Urinary bladder (tissue), 4 donors: ENCODE results near the gene ASGR2. TPM values are rescaled to one million over a fixed set of nuclear protein-coding genes. Genes with fewer than 3 reads are reported as not detected.
"Not testable (repeated sequence)": the region's sequence is repeated elsewhere in the genome, so short reads cannot be mapped to it uniquely, and the experiment has no call there.

ENCODE experiments used
- DNase-seq: peaks from one replicate; pipeline ENCODE4 v3.0.0-alpha.2; 2015; ENCODE audit errors: extremely low spot score
- H3K27ac ChIP-seq: one replicate; pipeline ENCODE4 v1.5.1; 2013; ENCODE audit warnings: low read depth, mild to moderate bottlenecking, moderate library complexity
- H3K36me3 ChIP-seq: one replicate; pipeline ENCODE4 v1.6.1; 2013; ENCODE audit warnings: mild to moderate bottlenecking, moderate library complexity; ENCODE audit not compliant: insufficient read depth
- H3K4me1 ChIP-seq: one replicate; pipeline ENCODE4 v1.6.1; 2013; ENCODE audit warnings: mild to moderate bottlenecking, moderate library complexity; ENCODE audit not compliant: insufficient read depth
- H3K4me3 ChIP-seq: one replicate; pipeline ENCODE4 v1.5.1; 2013; ENCODE audit warnings: low read depth, low read length
- WGBS: extraction: QIAGEN DNeasy Blood & Tissue Kit; methylation state at CpG from one replicate; pipeline ENCODE4 v1.1.7; 2013; 5-methylcytosine and 5-hydroxymethylcytosine counted together
- polyA plus RNA-seq: library from polyadenylated mRNA; stranded (reverse); fragments of 200-250 nt; gene quantifications from one replicate; pipeline ENCODE4 v1.2.3, GENCODE V29; 2013
- total RNA-seq: library from RNA; depleted of rRNA; stranded (reverse); fragments of >200 nt; gene quantifications from one replicate; pipeline ENCODE4 v1.2.3, GENCODE V29; 2014
- donor health status: healthy with polysubstance abuse.
- donor health status: healthy.

Gene ASGR2
- total and polyA plus RNA-seq, 2 donors: 1.7 TPM; not detected in 1

DNA sequence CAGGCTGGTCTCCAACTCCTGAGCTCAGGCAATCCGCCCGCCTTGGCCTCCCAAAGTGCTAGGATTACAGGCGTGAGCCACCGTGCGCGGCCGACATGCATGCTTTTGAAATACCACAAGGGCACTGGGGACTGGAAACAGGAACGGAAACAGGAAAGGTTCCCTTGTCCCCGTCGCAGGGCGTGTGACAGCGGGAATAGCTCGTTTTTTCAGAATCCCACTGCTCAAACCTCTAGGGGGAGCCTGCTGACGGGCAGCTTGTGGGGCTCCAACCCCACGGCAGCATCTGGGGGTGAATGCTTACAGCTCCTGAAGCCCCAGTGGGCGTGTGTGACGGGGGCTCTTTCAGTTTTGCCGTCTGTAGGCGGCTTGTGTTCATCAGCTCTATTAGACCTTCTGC is 18.8 kb upstream of the ASGR2 start:
- Histone ChIP-seq H3K4me1 (peaks cover 2% of the 10 kb centered on the region), H3K36me3 (no peaks in the 10 kb centered on the region), H3K27ac (no peak overlapping the region), H3K4me3 (no peak overlapping the region)
- no peak for DNase-seq
- 28% methylated on average over 19 of the region's 19 CpGs for WGBS

DNA sequence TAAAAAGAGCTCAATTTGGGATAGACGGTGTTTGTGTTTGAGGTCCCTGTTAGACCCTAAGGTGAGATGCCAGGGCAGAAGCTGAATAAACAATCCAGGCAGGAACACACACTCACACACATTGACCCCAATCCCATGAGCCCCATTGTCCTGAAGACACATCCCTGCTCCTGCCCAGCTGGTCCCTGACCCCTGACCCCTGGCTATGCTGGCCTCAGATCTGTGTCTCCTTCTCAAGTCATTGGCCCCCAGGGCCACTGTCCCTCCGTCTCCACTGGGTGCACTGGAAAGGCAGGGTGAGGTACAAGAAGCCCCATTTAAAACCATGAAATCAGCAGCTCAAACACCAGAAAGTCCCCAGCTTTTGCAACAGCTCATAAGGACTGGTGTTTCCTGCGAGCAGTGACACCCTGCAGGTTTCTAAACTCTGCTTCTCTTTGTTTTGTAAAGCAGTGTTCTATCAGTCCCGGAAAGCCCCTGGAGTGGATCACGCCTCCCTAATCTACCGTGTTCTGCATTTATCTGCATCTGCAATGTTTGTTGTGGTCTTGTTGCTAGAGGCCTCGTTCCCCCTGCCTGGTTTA is 18.0 kb upstream of the ASGR2 start:
- H3K4me1 ChIP-seq: peaks cover 2% of the 10 kb centered on the region
- no peak overlapping the region for H3K27ac ChIP-seq
- H3K36me3 ChIP-seq: no peaks in the 10 kb centered on the region
- no peak overlapping the region for H3K4me3 ChIP-seq
- 28% methylated on average over 7 of the region's 7 CpGs for WGBS
- no peak for DNase-seq

DNA sequence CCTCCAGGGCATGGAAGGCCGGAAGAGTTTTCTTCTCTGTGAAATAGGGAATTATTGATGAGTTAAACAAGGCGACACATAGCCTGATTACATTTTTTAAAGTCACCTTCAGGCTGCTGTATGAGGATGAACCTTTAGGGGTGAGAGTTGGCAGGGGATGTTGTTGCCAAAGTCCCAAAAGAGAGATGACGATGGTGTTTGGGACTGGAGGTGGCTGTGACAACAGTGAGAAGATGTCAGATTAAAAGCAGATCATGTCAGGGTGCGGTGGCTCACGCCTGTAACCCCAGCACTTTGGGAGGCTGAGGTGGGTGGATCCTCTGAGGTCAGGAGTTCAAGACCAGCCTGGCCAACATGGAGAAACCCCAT is 16.8 kb upstream of the ASGR2 start:
- H3K36me3 ChIP-seq: no peaks in the 10 kb centered on the region
- H3K4me3 ChIP-seq: no peak overlapping the region
- H3K4me1 ChIP-seq: peaks cover 2% of the 10 kb centered on the region
- 82% methylated on average over 5 of the region's 5 CpGs for WGBS
- DNase-seq: no peak
- no peak overlapping the region for H3K27ac ChIP-seq

DNA sequence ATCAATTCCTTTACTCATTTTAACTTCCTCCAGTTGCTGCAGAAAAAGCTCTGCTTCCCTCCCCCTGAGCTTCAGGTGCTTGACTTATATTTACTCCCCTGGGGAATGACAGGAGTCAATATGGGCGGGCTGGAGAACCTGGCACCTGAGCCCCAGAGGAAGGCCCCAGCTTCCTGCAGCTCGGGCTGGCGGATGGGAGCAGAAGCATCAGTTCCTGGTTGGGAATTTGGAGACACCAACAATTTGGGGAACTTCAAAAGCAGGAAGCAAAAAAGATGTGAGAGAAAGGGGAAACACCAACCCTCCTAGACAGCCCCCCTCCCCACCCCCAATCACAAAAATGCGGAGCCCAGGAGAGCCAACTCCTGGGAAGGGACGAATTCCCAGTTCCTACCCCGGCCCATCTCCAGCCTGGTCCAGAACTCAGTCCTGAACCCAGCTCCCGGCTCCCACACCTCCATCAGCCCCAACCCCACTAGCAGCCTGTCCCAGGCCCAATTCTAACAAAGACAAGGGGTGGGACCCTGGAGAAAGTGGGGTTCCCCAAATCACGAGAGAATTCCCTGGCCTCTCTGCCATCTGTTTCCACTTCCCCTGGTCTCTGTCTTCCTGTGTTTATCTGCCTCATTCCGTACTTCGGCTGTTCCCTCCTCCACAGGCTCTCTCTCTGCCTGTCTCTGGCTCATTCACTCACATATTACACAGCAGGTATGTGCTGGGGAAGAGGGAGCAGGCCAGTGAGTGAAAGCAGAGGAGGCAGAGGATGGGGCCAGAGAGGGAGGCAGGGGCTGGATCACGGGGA is 16.2 kb upstream of the ASGR2 start:
- H3K27ac ChIP-seq: no peak overlapping the region
- peaks cover 2% of the 10 kb centered on the region for H3K4me1 ChIP-seq
- 42% methylated on average over 11 of the region's 11 CpGs for WGBS
- no peaks in the 10 kb centered on the region for H3K36me3 ChIP-seq
- DNase-seq: no peak
- no peak overlapping the region for H3K4me3 ChIP-seq

DNA sequence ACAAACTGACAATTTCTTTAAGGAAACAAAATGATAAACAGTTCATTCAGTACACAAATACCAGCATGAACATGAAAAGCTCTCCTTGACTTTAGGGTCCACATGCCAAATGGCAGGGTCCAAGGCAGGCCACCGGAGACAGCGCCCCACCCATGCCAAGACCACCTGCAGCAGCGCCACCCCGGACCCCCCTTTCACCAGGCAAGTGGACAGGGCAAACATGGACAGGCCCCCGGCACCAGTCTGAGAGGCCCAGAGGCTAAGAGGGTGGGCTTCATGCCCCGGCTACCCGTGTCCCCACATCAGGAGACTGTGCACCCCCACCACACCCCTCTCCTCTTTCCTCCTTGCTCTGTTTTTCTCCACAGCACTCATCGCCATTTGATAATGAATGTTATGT is 14.7 kb upstream of the ASGR2 start:
- WGBS: 86% methylated on average over 8 of the region's 8 CpGs
- Histone ChIP-seq H3K36me3 (no peaks in the 10 kb centered on the region), H3K4me3 (no peak overlapping the region), H3K27ac (no peak overlapping the region), H3K4me1 (peaks cover 2% of the 10 kb centered on the region)
- DNase-seq: no peak

DNA sequence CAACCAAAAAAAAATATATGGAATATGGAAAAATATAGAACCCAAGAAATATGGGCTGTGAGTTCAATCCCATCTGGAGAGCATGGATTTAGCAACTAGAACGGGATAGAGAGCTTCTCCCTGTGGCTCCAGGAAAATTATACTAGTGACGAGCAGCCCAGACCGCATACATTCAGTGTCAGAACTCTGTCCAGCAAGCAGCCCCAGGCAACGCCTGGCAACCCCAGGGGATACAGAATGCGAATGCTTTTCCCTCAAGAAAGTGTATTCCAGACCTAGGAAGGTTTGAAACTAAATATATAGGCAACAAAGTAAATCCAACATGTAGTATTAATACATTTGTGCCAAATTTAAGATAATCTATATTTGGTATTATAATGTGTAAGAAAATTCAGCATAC is 13.5 kb upstream of the ASGR2 start:
- H3K4me3 ChIP-seq: no peak overlapping the region
- H3K36me3 ChIP-seq: no peaks in the 10 kb centered on the region
- no peak for DNase-seq
- no peak overlapping the region for H3K27ac ChIP-seq
- H3K4me1 ChIP-seq: peaks cover 2% of the 10 kb centered on the region
- 63% methylated on average over 5 of the region's 5 CpGs for WGBS

DNA sequence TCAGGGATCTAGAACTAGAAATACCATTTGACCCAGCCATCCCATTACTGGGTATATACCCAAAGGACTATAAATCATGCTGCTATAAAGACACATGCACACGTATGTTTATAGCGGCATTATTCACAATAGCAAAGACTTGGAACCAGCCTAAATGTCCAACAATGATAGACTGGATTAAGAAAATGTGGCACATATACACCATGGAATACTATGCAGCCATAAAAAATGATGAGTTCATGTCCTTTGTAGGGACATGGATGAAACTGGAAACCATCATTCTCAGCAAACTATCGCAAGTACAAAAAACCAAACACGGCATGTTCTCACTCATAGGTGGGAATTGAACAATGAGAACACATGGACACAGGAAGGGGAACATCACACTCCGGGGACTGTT is 12.9 kb upstream of the ASGR2 start:
- H3K4me3 ChIP-seq, H3K4me1 ChIP-seq, H3K27ac ChIP-seq, DNase-seq, H3K36me3 ChIP-seq: not testable (repeated sequence)
- 85% methylated on average over 5 of the region's 5 CpGs for WGBS

DNA sequence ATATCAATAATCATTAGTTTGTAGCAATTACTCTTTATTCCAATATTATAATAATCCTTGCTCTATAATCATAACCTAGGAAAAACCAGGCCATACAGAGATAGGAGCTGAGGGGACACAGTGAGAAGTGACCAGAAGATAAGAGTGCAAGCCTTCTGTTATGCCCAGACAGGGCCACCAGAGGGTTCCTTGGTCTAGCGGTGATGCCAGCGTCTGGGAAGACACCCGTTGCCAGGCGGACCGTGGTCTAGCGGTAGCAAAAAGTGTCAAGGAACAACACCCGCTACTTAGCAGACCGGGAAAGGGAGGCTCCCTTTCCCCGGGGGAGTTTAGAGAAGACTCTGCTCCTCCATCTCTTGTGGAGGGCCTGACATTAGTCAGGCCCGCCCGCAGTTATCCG is 11.8 kb upstream of the ASGR2 start:
- not testable (repeated sequence) for DNase-seq, H3K27ac ChIP-seq, H3K4me3 ChIP-seq, H3K4me1 ChIP-seq, H3K36me3 ChIP-seq
- WGBS: 79% methylated on average over 12 of the region's 12 CpGs

DNA sequence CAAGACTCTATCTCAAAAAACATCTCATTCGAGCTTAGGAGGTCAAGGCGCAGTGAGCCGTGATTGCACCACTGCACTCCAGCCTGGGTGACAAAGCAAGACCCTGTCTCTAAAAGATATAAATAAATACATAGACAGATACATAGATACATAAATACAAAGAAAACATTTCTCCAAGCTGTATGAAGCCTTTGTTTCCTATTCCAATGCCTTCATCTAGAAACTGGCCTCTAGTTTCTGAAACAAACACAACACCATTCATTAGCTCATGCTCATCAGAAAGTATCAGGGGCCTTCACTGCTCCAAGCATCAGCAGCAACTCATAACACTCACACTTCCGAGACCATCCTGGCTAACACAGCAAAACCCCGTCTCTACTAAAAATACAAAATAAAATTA is 10.3 kb upstream of the ASGR2 start:
- WGBS: 86% methylated on average over 5 of the region's 5 CpGs
- no peak for DNase-seq

DNA sequence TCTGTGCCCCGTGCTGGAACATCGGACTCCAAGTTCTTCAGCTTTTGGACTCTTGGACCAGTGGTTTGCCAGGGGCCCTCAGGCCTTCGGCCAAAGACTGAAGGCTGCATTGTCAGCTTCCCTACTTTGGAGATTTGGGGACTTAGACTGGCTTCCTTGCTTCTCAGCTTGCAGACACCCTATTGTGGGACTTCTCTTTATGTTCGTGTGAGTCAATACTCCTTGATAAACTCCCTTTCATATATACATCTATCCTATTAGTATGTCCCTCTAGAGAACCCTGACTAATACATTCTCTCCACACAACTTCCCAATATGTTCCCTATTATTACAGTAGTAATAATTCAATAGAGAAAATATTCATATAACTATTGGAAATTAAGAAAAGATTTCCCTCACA is 9.2 kb upstream of the ASGR2 start:
- Histone ChIP-seq H3K36me3 (no peaks in the 10 kb centered on the region), H3K27ac (no peak overlapping the region), H3K4me3 (no peak overlapping the region), H3K4me1 (no peaks in the 10 kb centered on the region)
- no peak for DNase-seq
- WGBS: 88% methylated on average over 4 of the region's 4 CpGs

More for the DNA sequence above, 10.3 kb upstream of the ASGR2 start:
- Histone ChIP-seq H3K4me1 (no peaks in the 10 kb centered on the region), H3K36me3 (no peaks in the 10 kb centered on the region), H3K4me3 (no peak overlapping the region), H3K27ac (no peak overlapping the region)

DNA sequence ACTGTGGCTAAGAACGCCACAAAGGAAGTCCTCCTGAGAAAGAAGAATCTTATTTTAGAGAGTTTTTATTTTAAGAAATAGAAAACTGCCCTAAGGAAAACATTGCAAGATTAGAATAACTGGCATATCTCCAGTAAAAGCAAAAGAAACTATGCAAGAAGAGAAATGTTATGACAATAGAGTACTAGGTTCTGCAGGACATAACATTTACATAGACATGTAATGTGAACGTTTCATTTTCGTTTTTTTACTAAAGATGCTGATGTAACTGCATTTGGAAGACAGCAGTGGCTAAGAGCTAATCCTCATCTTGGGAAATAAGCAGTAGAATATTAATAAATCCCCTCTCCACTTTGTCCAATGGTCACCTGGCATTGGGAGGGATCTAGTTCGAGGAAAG is 7.8 kb upstream of the ASGR2 start:
- H3K27ac ChIP-seq: no peak overlapping the region
- H3K4me1 ChIP-seq: no peaks in the 10 kb centered on the region
- no peaks in the 10 kb centered on the region for H3K36me3 ChIP-seq
- DNase-seq: no peak
- WGBS: 34% methylated on average over 4 of the region's 4 CpGs
- no peak overlapping the region for H3K4me3 ChIP-seq

DNA sequence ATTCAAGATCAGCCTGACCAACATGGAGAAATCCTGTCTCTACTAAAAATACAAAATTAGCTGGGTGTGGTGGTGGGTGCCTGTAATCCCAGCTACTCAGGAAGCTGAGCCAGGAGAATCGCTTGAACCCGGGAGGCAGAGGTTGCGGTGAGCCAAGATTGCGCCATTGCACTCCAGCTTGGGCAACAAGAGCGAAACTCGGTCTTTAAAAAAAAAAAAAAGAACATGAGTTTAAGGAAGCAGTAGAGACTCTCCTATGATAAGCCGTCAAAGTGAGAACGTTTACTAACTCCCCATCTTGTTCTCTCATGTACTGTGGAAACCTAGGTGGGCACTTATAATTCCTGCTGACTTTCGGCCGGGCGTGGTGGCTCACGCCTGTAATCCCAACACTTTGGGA is 6.0 kb upstream of the ASGR2 start:
- H3K4me3 ChIP-seq, H3K27ac ChIP-seq, DNase-seq, H3K4me1 ChIP-seq, H3K36me3 ChIP-seq: not testable (repeated sequence)
- 78% methylated on average over 12 of the region's 12 CpGs for WGBS

DNA sequence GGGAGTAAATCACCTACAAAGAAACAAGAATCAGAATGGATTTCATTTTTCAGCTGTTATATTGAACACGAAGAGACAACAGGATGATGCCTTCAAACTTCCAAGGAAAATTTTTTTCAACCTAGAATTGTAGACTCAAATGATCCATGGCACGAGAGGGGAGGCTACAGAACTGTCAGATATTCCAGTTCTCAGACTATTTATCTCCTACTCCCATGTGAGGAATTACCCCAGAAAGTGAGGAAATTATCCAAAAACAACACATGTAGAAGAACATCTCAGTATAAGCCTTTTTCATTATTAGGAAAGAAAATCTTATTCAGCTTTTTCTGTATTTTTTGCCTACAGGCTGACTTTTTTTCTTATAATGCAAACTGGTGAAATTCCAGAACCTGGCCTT is 5.5 kb upstream of the ASGR2 start:
- Histone ChIP-seq H3K4me1 (no peaks in the 10 kb centered on the region), H3K4me3 (no peak overlapping the region), H3K36me3 (no peaks in the 10 kb centered on the region), H3K27ac (no peak overlapping the region)
- 58% methylated on average over 2 of the region's 2 CpGs for WGBS
- no peak for DNase-seq

DNA sequence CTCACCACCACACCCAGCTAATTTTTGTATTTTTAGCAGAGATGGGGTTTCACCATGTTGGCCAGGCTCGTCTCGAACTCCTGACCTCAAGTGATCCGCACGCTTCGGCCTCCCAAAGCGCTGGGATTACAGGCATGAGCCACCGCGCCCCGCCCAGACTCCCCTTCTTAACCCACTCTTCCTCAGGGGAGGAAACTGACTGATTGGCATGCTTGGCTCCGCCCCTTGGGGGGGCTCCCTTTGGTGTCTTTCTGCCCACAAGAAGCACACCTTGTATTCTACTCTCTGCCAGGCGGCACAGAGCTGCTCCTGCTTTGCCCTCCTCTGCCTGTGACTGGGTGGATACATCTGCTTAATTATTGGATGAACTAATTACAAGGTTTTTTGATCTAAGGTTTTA is 4.7 kb upstream of the ASGR2 start:
- H3K4me3 ChIP-seq: no peak overlapping the region
- WGBS: 57% methylated on average over 11 of the region's 11 CpGs
- no peaks in the 10 kb centered on the region for H3K36me3 ChIP-seq
- H3K4me1 ChIP-seq: no peaks in the 10 kb centered on the region
- DNase-seq: no peak
- no peak overlapping the region for H3K27ac ChIP-seq
